Endothelial cell (in vitro differentiated cells): ENCODE measurements around the gene CAMTA1. TPM values are rescaled to one million over a fixed set of nuclear protein-coding genes. Genes with fewer than 3 reads are reported as not detected.

ENCODE experiments used
- DNase-seq: peaks from one replicate; pipeline ENCODE4 v3.0.0; 2021; ENCODE audit warnings: low spot score
- H3K27ac Mint-ChIP-seq: one replicate; pipeline ENCODE4 v1.8.0; 2021; ENCODE audit warnings: mixed read lengths, inconsistent platforms; ENCODE audit not compliant: unreplicated experiment
- H3K27me3 Mint-ChIP-seq: one replicate; pipeline ENCODE4 v1.8.0; 2021; ENCODE audit warnings: mild to moderate bottlenecking, moderate library complexity, mixed read lengths, inconsistent platforms; ENCODE audit not compliant: unreplicated experiment
- H3K36me3 Mint-ChIP-seq: one replicate; pipeline ENCODE4 v1.8.0; 2021; ENCODE audit warnings: mild to moderate bottlenecking, low read depth, mixed read lengths, inconsistent platforms; ENCODE audit not compliant: unreplicated experiment
- H3K4me1 Mint-ChIP-seq: one replicate; pipeline ENCODE4 v1.8.0; 2021; ENCODE audit warnings: mild to moderate bottlenecking, mixed read lengths, inconsistent platforms; ENCODE audit not compliant: unreplicated experiment
- H3K4me3 Mint-ChIP-seq: one replicate; pipeline ENCODE4 v1.8.0; 2021; ENCODE audit warnings: mild to moderate bottlenecking, mixed read lengths, inconsistent platforms; ENCODE audit not compliant: unreplicated experiment
- H3K9me3 Mint-ChIP-seq: one replicate; pipeline ENCODE4 v1.8.0; 2021; ENCODE audit warnings: mixed read lengths, inconsistent platforms; ENCODE audit not compliant: unreplicated experiment
- total RNA-seq: library from RNA; stranded (reverse); fragmentation: NEBNext Ultra II Directional; extraction: Animal tissue kit (Norgen Biotek cat#: 25700); gene quantifications from one replicate; pipeline ENCODE4 v1.2.1, GENCODE V29; 2021; ENCODE audit not compliant: unreplicated experiment
- TF ChIP-seq, protein P1 (sequence below): fragments of 200-600 bp; sonication (generic); IDR thresholded peaks from one replicate; pipeline ENCODE4 v1.5.0; 2021; ENCODE audit warnings: antibody characterized with exemption; ENCODE audit not compliant: unreplicated experiment

CAMTA1 gene
- total RNA-seq, 1 donor from 2014 or later, result 87.3 TPM

DNA sequence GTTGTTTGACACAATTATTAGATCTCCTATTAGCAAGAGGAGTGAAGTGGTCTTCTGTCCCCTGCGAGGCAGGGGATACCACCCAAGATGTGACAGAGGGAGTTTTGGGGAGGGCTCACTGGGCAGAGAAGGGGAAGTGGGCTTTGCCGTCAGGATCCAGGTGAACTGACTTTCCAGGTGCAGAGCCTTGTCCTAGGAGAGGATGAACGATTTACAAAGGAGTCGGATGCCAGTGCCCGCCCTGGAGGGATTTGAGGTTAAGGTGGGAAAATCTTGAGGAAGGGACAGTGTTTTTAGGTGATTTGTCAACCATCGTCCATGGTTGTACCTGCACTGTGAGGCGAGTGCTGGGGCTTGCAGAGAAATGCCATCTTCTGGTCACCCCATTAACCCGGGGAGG is 201.0 kb downstream of the CAMTA1 start:
- no peaks in the 10 kb centered on the region for H3K4me1 Mint-ChIP-seq
- no peaks in the 10 kb centered on the region for H3K27me3 Mint-ChIP-seq
- DNase-seq, result no peak
- TF ChIP-seq, protein P1, sequence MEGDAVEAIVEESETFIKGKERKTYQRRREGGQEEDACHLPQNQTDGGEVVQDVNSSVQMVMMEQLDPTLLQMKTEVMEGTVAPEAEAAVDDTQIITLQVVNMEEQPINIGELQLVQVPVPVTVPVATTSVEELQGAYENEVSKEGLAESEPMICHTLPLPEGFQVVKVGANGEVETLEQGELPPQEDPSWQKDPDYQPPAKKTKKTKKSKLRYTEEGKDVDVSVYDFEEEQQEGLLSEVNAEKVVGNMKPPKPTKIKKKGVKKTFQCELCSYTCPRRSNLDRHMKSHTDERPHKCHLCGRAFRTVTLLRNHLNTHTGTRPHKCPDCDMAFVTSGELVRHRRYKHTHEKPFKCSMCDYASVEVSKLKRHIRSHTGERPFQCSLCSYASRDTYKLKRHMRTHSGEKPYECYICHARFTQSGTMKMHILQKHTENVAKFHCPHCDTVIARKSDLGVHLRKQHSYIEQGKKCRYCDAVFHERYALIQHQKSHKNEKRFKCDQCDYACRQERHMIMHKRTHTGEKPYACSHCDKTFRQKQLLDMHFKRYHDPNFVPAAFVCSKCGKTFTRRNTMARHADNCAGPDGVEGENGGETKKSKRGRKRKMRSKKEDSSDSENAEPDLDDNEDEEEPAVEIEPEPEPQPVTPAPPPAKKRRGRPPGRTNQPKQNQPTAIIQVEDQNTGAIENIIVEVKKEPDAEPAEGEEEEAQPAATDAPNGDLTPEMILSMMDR, result no peak
- no peak overlapping the region for H3K4me3 Mint-ChIP-seq
- H3K27ac Mint-ChIP-seq, result no peak overlapping the region
- no peaks in the 10 kb centered on the region for H3K9me3 Mint-ChIP-seq
- no peaks in the 10 kb centered on the region for H3K36me3 Mint-ChIP-seq

DNA sequence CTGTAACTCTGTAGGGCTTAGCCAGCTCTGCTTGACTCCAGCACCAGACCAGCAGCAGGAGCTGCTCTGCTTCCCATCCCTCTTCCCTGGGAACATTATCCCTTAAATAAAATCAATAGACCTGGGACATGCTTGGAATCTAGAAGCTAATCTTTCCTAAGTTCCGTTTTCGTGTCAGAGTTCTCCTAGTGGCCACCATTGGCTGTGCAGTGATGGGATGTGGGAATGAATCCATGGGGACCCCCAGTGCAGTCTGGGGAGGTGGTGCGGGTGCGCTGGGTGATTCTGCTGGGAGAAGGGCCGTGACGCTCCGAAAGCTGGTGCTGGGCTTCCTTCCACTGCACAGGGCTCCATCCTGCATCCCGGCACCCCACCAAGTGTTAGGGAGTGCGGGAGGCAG is 202.7 kb downstream of the CAMTA1 start:
- DNase-seq, result no peak
- H3K27ac Mint-ChIP-seq, result no peak overlapping the region
- no peaks in the 10 kb centered on the region for H3K4me1 Mint-ChIP-seq

DNA sequence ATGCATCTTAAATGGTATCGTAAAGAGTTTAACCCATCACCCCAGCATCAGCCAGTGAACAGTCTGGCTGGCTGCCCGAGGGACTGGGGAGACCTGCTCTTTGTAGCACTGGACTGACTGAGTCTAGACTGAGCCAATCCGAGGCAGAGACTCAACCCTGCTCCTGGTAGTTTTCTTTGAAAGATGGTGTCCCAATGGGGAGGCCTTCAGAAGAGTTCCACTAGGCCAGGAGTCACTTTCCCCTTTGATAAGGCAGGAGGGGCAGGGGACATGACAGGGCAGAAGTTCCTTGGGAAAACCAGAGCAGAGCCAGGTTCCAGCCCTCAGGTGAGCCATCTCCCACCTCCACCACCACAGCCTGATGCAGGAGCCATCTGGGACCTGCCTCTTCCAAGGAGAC is 203.5 kb downstream of the CAMTA1 start:
- TF ChIP-seq, protein P1, result no peak

More for the DNA sequence above, 202.7 kb downstream of the CAMTA1 start:
- Mint-ChIP-seq H3K27me3 (no peaks in the 10 kb centered on the region), H3K36me3 (no peaks in the 10 kb centered on the region), H3K9me3 (no peaks in the 10 kb centered on the region), H3K4me3 (no peak overlapping the region)
- TF ChIP-seq, protein P1, result peak; percentile 28

DNA sequence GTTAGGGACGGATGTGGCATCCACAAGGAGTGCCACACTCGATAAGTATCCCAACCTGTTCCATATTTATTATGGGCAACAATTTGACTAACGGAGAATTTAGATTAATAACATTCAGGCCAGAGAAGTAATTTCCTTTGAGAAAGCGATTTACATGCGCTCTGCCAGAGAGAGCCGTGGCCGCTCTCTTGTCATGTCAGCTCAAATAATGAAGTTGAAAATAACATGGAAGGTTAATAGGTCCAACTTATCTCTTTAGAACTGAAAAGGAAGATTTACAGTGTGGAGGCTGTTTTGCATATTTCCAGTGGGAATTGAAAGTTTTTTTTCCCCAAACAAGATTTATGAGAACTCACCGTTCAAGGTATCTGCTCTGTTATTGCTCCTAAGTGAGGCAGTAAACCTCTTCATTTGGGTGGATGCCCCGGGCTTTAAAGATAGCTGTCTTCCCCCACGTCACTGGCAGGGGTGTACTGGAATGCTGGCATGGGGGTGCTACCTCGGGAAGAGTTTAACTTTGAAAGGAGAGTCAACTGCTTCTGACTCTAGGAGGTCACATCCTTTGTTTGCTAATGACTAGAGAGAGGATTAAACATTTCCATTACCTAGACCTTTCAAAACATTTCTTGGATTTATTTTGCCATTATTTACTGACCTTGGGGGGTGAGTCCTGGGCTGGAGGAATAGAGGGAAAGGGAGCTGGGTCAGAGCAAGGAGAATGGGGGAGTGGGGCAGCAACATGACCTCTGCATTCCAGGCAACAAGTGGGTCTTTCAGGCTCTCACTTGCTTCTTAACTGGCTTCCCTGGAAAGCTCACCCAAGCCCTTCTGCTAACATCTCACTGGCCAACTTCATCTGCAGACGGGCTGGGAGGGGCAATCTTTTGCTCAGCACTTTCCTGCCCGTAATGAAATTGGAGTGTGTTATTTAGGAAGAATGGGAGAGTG is 204.2 kb downstream of the CAMTA1 start:
- Mint-ChIP-seq H3K4me3 (no peak overlapping the region), H3K4me1 (no peaks in the 10 kb centered on the region), H3K36me3 (no peaks in the 10 kb centered on the region), H3K27me3 (no peaks in the 10 kb centered on the region), H3K27ac (no peak overlapping the region), H3K9me3 (no peaks in the 10 kb centered on the region)
- TF ChIP-seq, protein P1, result no peak
- no peak for DNase-seq

More for the DNA sequence above, 203.5 kb downstream of the CAMTA1 start:
- Mint-ChIP-seq H3K27ac (no peak overlapping the region), H3K4me3 (no peak overlapping the region), H3K36me3 (no peaks in the 10 kb centered on the region), H3K9me3 (no peaks in the 10 kb centered on the region), H3K27me3 (no peaks in the 10 kb centered on the region), H3K4me1 (no peaks in the 10 kb centered on the region)
- no peak for DNase-seq

DNA sequence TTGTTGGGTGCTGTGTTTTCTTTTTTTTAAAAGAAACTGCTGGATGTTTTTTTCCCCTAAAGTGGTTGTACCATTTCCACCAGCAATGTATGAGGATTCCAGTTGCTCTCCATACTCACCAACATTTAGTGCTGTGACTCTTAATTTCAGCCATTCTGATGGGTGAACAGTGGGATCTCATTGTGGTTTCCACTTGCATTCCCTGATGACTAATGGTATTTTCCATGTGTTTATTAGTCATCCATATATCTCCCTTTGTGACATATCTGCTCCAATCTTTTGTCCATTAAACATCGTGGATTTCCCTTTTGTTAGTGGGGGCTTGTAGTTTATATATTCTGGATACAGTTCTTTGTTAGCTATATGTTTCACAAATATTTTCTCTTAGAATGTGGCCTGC is 206.0 kb downstream of the CAMTA1 start:
- no peak for DNase-seq
- no peaks in the 10 kb centered on the region for H3K27me3 Mint-ChIP-seq
- no peak overlapping the region for H3K27ac Mint-ChIP-seq
- no peaks in the 10 kb centered on the region for H3K9me3 Mint-ChIP-seq
- TF ChIP-seq, protein P1, result no peak
- H3K36me3 Mint-ChIP-seq, result no peaks in the 10 kb centered on the region
- no peaks in the 10 kb centered on the region for H3K4me1 Mint-ChIP-seq
- H3K4me3 Mint-ChIP-seq, result no peak overlapping the region
